Measurements from ENCODE around the gene ELMO3. TPM values are rescaled to one million over a fixed set of nuclear protein-coding genes. Genes with fewer than 3 reads are reported as not detected.

The ELMO3 gene
- total and polyA plus RNA-seq, 8 donors: 4.9 to 21.2 (median 8.5) TPM

- no peak overlapping the region for H3K4me3 ChIP-seq
- no peaks in the 10 kb centered on the region for H3K9me3 ChIP-seq
- peaks cover 15 to 17% of the 10 kb centered on the region in 2 donors for H3K4me1 ChIP-seq
- peak in 1 of 4 donors; percentile 51 for DNase-seq
- no peak overlapping the region for H3K27ac ChIP-seq
- TF ChIP-seq CTCF (IDR thresholded peaks at IDR 0.05): no peak
- no peaks in the 10 kb centered on the region for H3K27me3 ChIP-seq
- intact Hi-C loops (cut with DNase I): no loop called here
- no peak for ATAC-seq
- peaks cover 3 to 92% of the 10 kb centered on the region in 2 donors for H3K36me3 ChIP-seq
Observed at GRCh38 chr16:67235816-67236562, 37.1 kb downstream of the ELMO3 start.

- H3K36me3 ChIP-seq: peaks cover 2 to 84% of the 10 kb centered on the region in 2 donors
- H3K9me3 ChIP-seq: no peaks in the 10 kb centered on the region
- no peak overlapping the region for H3K4me3 ChIP-seq
- no peak overlapping the region for H3K27ac ChIP-seq
- H3K27me3 ChIP-seq: no peaks in the 10 kb centered on the region
- peaks cover 22 to 25% of the 10 kb centered on the region in 2 donors for H3K4me1 ChIP-seq
- intact Hi-C loops (cut with DNase I): no loop called here
- TF ChIP-seq CTCF (IDR thresholded peaks at IDR 0.05): no peak
- ATAC-seq (no peak), DNase-seq (peak in 1 of 4 donors; percentile 87)
Observed at GRCh38 chr16:67236563-67237395, 37.8 kb downstream of the ELMO3 start.

GRCh38 chr16:67237396-67238277, 38.7 kb downstream of the ELMO3 start:
- Histone ChIP-seq H3K9me3 (no peaks in the 10 kb centered on the region), H3K27ac (no peak overlapping the region), H3K36me3 (peaks cover 0 to 76% of the 10 kb centered on the region in 2 donors), H3K4me3 (no peak overlapping the region), H3K4me1 (peaks cover 31 to 33% of the 10 kb centered on the region in 2 donors), H3K27me3 (no peaks in the 10 kb centered on the region)
- no peak for TF ChIP-seq CTCF (IDR thresholded peaks at IDR 0.05)
- intact Hi-C loops (cut with DNase I): no loop called here
- DNase-seq: peak in 1 of 4 donors; percentile 48
- no peak for ATAC-seq

GRCh38 chr16:67238278-67238575, 39.3 kb downstream of the ELMO3 start:
- no peak for TF ChIP-seq CTCF (IDR thresholded peaks at IDR 0.05)
- H3K4me3 ChIP-seq: no peak overlapping the region
- no peak for DNase-seq
- H3K36me3 ChIP-seq: peaks cover 0 to 70% of the 10 kb centered on the region in 2 donors
- H3K4me1 ChIP-seq: peaks cover 37 to 39% of the 10 kb centered on the region in 2 donors
- no peaks in the 10 kb centered on the region for H3K9me3 ChIP-seq
- intact Hi-C loops (cut with DNase I): no loop called here
- ATAC-seq: no peak
- no peak overlapping the region for H3K27ac ChIP-seq
- H3K27me3 ChIP-seq: no peaks in the 10 kb centered on the region

All from left lung (tissue), 10 donors.